Glutamatergic neuron (in vitro differentiated cells): ENCODE data around the gene NPTXR. TPM values are rescaled to one million over a fixed set of nuclear protein-coding genes. Genes with fewer than 3 reads are reported as not detected.

Source experiments
- DNase-seq: peaks from one replicate; pipeline ENCODE4 v3.0.0; 2022
- H3K27ac Mint-ChIP-seq: one replicate; pipeline ENCODE4 v1.8.0; 2020; ENCODE audit warnings: mild to moderate bottlenecking, mixed read lengths, inconsistent platforms; ENCODE audit not compliant: unreplicated experiment
- H3K27me3 Mint-ChIP-seq: one replicate; pipeline ENCODE4 v1.8.0; 2020; ENCODE audit warnings: mild to moderate bottlenecking, moderate library complexity, mixed read lengths, inconsistent platforms; ENCODE audit not compliant: unreplicated experiment
- H3K36me3 Mint-ChIP-seq: one replicate; pipeline ENCODE4 v1.8.0; 2020; ENCODE audit warnings: mild to moderate bottlenecking, mixed read lengths, inconsistent platforms; ENCODE audit not compliant: unreplicated experiment
- H3K4me1 Mint-ChIP-seq: one replicate; pipeline ENCODE4 v1.8.0; 2020; ENCODE audit warnings: mild to moderate bottlenecking, low read depth, mixed read lengths, inconsistent platforms; ENCODE audit not compliant: unreplicated experiment
- H3K4me3 Mint-ChIP-seq: one replicate; pipeline ENCODE4 v1.8.0; 2020; ENCODE audit warnings: mild to moderate bottlenecking, mixed read lengths, inconsistent platforms; ENCODE audit not compliant: unreplicated experiment
- H3K9me3 Mint-ChIP-seq: one replicate; pipeline ENCODE4 v1.8.0; 2020; ENCODE audit warnings: mild to moderate bottlenecking, moderate library complexity, mixed read lengths, inconsistent platforms; ENCODE audit not compliant: unreplicated experiment
- CTCF ChIP-seq: fragments of 200-600 bp; sonication (generic); IDR thresholded peaks from one replicate; pipeline ENCODE4 v1.5.0; 2021; ENCODE audit not compliant: partially characterized antibody, unreplicated experiment
- total RNA-seq: library from RNA; stranded (reverse); fragmentation: NEBNext Ultra II Directional; extraction: Animal tissue kit (Norgen Biotek cat#: 25700); gene quantifications from one replicate; pipeline ENCODE4 v1.2.1, GENCODE V29; 2021; ENCODE audit not compliant: unreplicated experiment

NPTXR gene
- total RNA-seq, 1 donor from 2014 or later: 9.2 TPM

GRCh38 chr22:38881997-38882879, 38.4 kb upstream of the NPTXR start:
- Mint-ChIP-seq H3K4me3 (no peak overlapping the region), H3K4me1 (peaks cover 12% of the 10 kb centered on the region), H3K36me3 (no peaks in the 10 kb centered on the region), H3K27ac (no peak overlapping the region), H3K27me3 (peaks cover 1% of the 10 kb centered on the region), H3K9me3 (peaks cover 1% of the 10 kb centered on the region)
- no peak for DNase-seq
- TF ChIP-seq CTCF: no peak

- H3K27me3 Mint-ChIP-seq: peaks cover 1% of the 10 kb centered on the region
- no peak overlapping the region for H3K4me3 Mint-ChIP-seq
- no peak for DNase-seq
- H3K9me3 Mint-ChIP-seq: peaks cover 1% of the 10 kb centered on the region
- TF ChIP-seq CTCF: no peak
- no peaks in the 10 kb centered on the region for H3K36me3 Mint-ChIP-seq
- H3K27ac Mint-ChIP-seq: no peak overlapping the region
- H3K4me1 Mint-ChIP-seq: peaks cover 12% of the 10 kb centered on the region
Measured at GRCh38 chr22:38881464-38881871, 37.6 kb upstream of the NPTXR start.

- no peaks in the 10 kb centered on the region for H3K36me3 Mint-ChIP-seq
- peaks cover 12% of the 10 kb centered on the region for H3K4me1 Mint-ChIP-seq
- H3K27me3 Mint-ChIP-seq: peaks cover 1% of the 10 kb centered on the region
- H3K4me3 Mint-ChIP-seq: no peak overlapping the region
- H3K9me3 Mint-ChIP-seq: peaks cover 1% of the 10 kb centered on the region
- TF ChIP-seq CTCF: no peak
- no peak overlapping the region for H3K27ac Mint-ChIP-seq
- DNase-seq: no peak
Measured at GRCh38 chr22:38879961-38880360, 36.1 kb upstream of the NPTXR start.

GRCh38 chr22:38879108-38879729, 35.4 kb upstream of the NPTXR start:
- H3K27ac Mint-ChIP-seq: no peak overlapping the region

More at GRCh38 chr22:38879108-38879729, 35.4 kb upstream of the NPTXR start:
- H3K27me3 Mint-ChIP-seq: peaks cover 1% of the 10 kb centered on the region
- H3K4me3 Mint-ChIP-seq: peak overlapping the region; percentile 34
- peaks cover 1% of the 10 kb centered on the region for H3K9me3 Mint-ChIP-seq
- H3K4me1 Mint-ChIP-seq: peaks cover 12% of the 10 kb centered on the region
- no peak for TF ChIP-seq CTCF
- no peak for DNase-seq
- H3K36me3 Mint-ChIP-seq: no peaks in the 10 kb centered on the region
